ENCODE results near the gene WDR31. TPM values are rescaled to one million over a fixed set of nuclear protein-coding genes. Genes with fewer than 3 reads are reported as not detected.

WDR31 gene
- total RNA-seq, 1 donor from 2014 or later, result 1.6 TPM

- Histone ChIP-seq H3K27ac (ENCODE audit: low read depth, low read length) (no peak overlapping the region), H3K36me3 (ENCODE audit: insufficient read depth, low read length) (no peaks in the 10 kb centered on the region), H3K27me3 (ENCODE audit: insufficient read depth, low read length) (peaks cover 59% of the 10 kb centered on the region), H3K4me3 (ENCODE audit: insufficient read depth, low read depth, low read length) (no peak overlapping the region), H2AFZ (ENCODE audit: low read depth, low read length) (no peak overlapping the region), H3K79me2 (ENCODE audit: insufficient read depth, low read length) (no peaks in the 10 kb centered on the region), H3K4me1 (ENCODE audit: insufficient read depth, low read length) (no peaks in the 10 kb centered on the region), H4K20me1 (ENCODE audit: insufficient read depth, low read length) (no peaks in the 10 kb centered on the region), H3K9ac (ENCODE audit: low read length) (no peak overlapping the region), H3K4me2 (ENCODE audit: low read length) (no peak overlapping the region), H3K9me3 (ENCODE audit: insufficient read depth, low read depth, low read length) (no peaks in the 10 kb centered on the region)
- TF ChIP-seq CTCF (IDR thresholded peaks at IDR 0.05; ENCODE audit: insufficient read depth, low read depth, low read length), result peak; percentile 4
- no peak for TF ChIP-seq EZH2 (IDR thresholded peaks at IDR 0.05; ENCODE audit: insufficient read depth, low read length)
- Mint-ChIP-seq H3K36me3 (ENCODE audit: low read depth, unreplicated experiment) (no peaks in the 10 kb centered on the region), H3K4me3 (ENCODE audit: unreplicated experiment) (no peak overlapping the region), H3K4me1 (ENCODE audit: low read depth, unreplicated experiment) (no peaks in the 10 kb centered on the region), H3K27me3 (ENCODE audit: low read depth, unreplicated experiment) (peaks cover 43% of the 10 kb centered on the region), H3K9me3 (ENCODE audit: unreplicated experiment) (no peaks in the 10 kb centered on the region), H3K27ac (ENCODE audit: unreplicated experiment) (no peak overlapping the region)
- FAIRE-seq (no peak), DNase-seq (ENCODE audit: low read depth) (no peak)
Measured at GRCh38 chr9:113355040-113355596, 15.0 kb upstream of the WDR31 start.

GRCh38 chr9:113352411-113352810 is 12.3 kb upstream of the WDR31 start:
- Histone ChIP-seq H3K9me3 (ENCODE audit: insufficient read depth, low read depth, low read length) (no peaks in the 10 kb centered on the region), H3K36me3 (ENCODE audit: insufficient read depth, low read length) (no peaks in the 10 kb centered on the region), H3K9ac (ENCODE audit: low read length) (no peak overlapping the region), H3K27me3 (ENCODE audit: insufficient read depth, low read length) (peaks cover 73% of the 10 kb centered on the region), H3K4me1 (ENCODE audit: insufficient read depth, low read length) (no peaks in the 10 kb centered on the region), H3K27ac (ENCODE audit: low read depth, low read length) (no peak overlapping the region), H3K4me3 (ENCODE audit: insufficient read depth, low read depth, low read length) (no peak overlapping the region), H4K20me1 (ENCODE audit: insufficient read depth, low read length) (no peaks in the 10 kb centered on the region), H2AFZ (ENCODE audit: low read depth, low read length) (no peak overlapping the region), H3K4me2 (ENCODE audit: low read length) (no peak overlapping the region), H3K79me2 (ENCODE audit: insufficient read depth, low read length) (no peaks in the 10 kb centered on the region)
- Mint-ChIP-seq H3K4me3 (ENCODE audit: unreplicated experiment) (no peak overlapping the region), H3K36me3 (ENCODE audit: low read depth, unreplicated experiment) (no peaks in the 10 kb centered on the region), H3K27ac (ENCODE audit: unreplicated experiment) (no peak overlapping the region), H3K27me3 (ENCODE audit: low read depth, unreplicated experiment) (peaks cover 56% of the 10 kb centered on the region), H3K4me1 (ENCODE audit: low read depth, unreplicated experiment) (no peaks in the 10 kb centered on the region), H3K9me3 (ENCODE audit: unreplicated experiment) (no peaks in the 10 kb centered on the region)
- DNase-seq (ENCODE audit: low read depth), result no peak
- TF ChIP-seq CTCF (IDR thresholded peaks at IDR 0.05; ENCODE audit: insufficient read depth, low read depth, low read length), result no peak
- no peak for TF ChIP-seq EZH2 (IDR thresholded peaks at IDR 0.05; ENCODE audit: insufficient read depth, low read length)
- no peak for FAIRE-seq

- Histone ChIP-seq H4K20me1 (ENCODE audit: insufficient read depth, low read length) (no peaks in the 10 kb centered on the region), H3K79me2 (ENCODE audit: insufficient read depth, low read length) (no peaks in the 10 kb centered on the region), H3K27me3 (ENCODE audit: insufficient read depth, low read length) (peaks cover 71% of the 10 kb centered on the region), H3K4me1 (ENCODE audit: insufficient read depth, low read length) (no peaks in the 10 kb centered on the region), H3K9ac (ENCODE audit: low read length) (no peak overlapping the region), H3K36me3 (ENCODE audit: insufficient read depth, low read length) (no peaks in the 10 kb centered on the region), H3K4me3 (ENCODE audit: insufficient read depth, low read depth, low read length) (no peak overlapping the region), H3K9me3 (ENCODE audit: insufficient read depth, low read depth, low read length) (no peaks in the 10 kb centered on the region), H3K4me2 (ENCODE audit: low read length) (no peak overlapping the region), H2AFZ (ENCODE audit: low read depth, low read length) (no peak overlapping the region), H3K27ac (ENCODE audit: low read depth, low read length) (no peak overlapping the region)
- H3K36me3 Mint-ChIP-seq (ENCODE audit: low read depth, unreplicated experiment), result no peaks in the 10 kb centered on the region
- no peak overlapping the region for H3K27ac Mint-ChIP-seq (ENCODE audit: unreplicated experiment)
- H3K4me3 Mint-ChIP-seq (ENCODE audit: unreplicated experiment), result no peak overlapping the region
- TF ChIP-seq CTCF (IDR thresholded peaks at IDR 0.05; ENCODE audit: insufficient read depth, low read depth, low read length) (no peak), EZH2 (IDR thresholded peaks at IDR 0.05; ENCODE audit: insufficient read depth, low read length) (no peak)
- DNase-seq (ENCODE audit: low read depth) (no peak), FAIRE-seq (no peak)
- H3K4me1 Mint-ChIP-seq (ENCODE audit: low read depth, unreplicated experiment), result no peaks in the 10 kb centered on the region
- H3K27me3 Mint-ChIP-seq (ENCODE audit: low read depth, unreplicated experiment), result peaks cover 60% of the 10 kb centered on the region
- no peaks in the 10 kb centered on the region for H3K9me3 Mint-ChIP-seq (ENCODE audit: unreplicated experiment)
Measured at GRCh38 chr9:113352006-113352405, 11.9 kb upstream of the WDR31 start.

Measured in astrocyte (in vitro differentiated cells and primary cell).